Fibroblast of the aortic adventitia (primary cell): ENCODE measurements around the gene DDR1. TPM values are rescaled to one million over a fixed set of nuclear protein-coding genes. Genes with fewer than 3 reads are reported as not detected.

ENCODE experiments used
- DNase-seq: peaks from one replicate; pipeline ENCODE4 v3.0.0-alpha.2; 2010; ENCODE audit warnings: low read depth
- H3K4me3 ChIP-seq: 2 replicates; pipeline ENCODE4 v1.5.1; 2011; ENCODE audit warnings: low read depth, mild to moderate bottlenecking, control low read depth, low read length, moderate library complexity
- CTCF ChIP-seq: IDR thresholded peaks from 2 replicates; pipeline ENCODE4 v1.5.1; 2011; ENCODE audit warnings: mild to moderate bottlenecking, low read length, control low read depth, inconsistent platforms; ENCODE audit not compliant: insufficient read depth
- total RNA-seq: library from RNA; depleted of rRNA; stranded (reverse); fragments of >200 nt; gene quantifications from 2 replicates; pipeline ENCODE4 v1.2.3, GENCODE V29; 2012; ENCODE audit warnings: low replicate concordance

DDR1 gene
- total RNA-seq, 1 donor = 7.7 TPM

- DNase-seq = no peak
- no peak overlapping the region for H3K4me3 ChIP-seq
- no peak for TF ChIP-seq CTCF
These were observed 46.4 kb upstream of the DDR1 start for GRCh38 chr6:30837870-30838269.

GRCh38 chr6:30839671-30840070, 44.6 kb upstream of the DDR1 start:
- no peak for TF ChIP-seq CTCF
- no peak for DNase-seq
- no peak overlapping the region for H3K4me3 ChIP-seq

- TF ChIP-seq CTCF = no peak
- no peak overlapping the region for H3K4me3 ChIP-seq
- DNase-seq = no peak
These were observed 44.0 kb upstream of the DDR1 start for GRCh38 chr6:30840084-30840934.

GRCh38 chr6:30840935-30841643, 43.2 kb upstream of the DDR1 start:
- no peak for TF ChIP-seq CTCF
- no peak overlapping the region for H3K4me3 ChIP-seq
- DNase-seq = no peak

GRCh38 chr6:30841644-30842504, 42.4 kb upstream of the DDR1 start:
- peak; percentile 94 for DNase-seq
- no peak overlapping the region for H3K4me3 ChIP-seq
- no peak for TF ChIP-seq CTCF

GRCh38 chr6:30842754-30843610, 41.3 kb upstream of the DDR1 start:
- DNase-seq = peak; percentile 36
- H3K4me3 ChIP-seq = no peak overlapping the region
- TF ChIP-seq CTCF = no peak
